Measurements from ENCODE around the gene TFIP11.

TFIP11 gene

DNA sequence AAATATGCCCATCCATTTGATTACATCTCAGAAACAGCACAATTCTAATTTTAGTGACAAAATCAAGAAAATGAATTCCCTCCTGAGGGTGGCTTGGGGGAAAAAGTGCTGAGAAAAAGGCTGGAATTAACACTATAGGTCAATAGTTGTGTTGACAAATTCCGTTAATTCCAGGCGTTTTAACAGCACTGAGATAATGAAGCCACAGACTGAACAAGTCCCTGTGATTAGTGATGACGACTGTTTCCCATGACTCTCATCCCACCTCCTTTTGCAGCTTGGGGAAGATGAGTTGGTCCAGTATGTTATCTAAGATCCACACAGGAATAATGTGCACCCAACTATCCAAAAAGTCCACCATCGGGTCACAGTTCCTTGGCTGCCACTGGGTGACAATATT is 15.8 kb downstream of the TFIP11 start:
- no peak for DNase-seq (ENCODE audit: low read depth)
- TF ChIP-seq, protein P1, sequence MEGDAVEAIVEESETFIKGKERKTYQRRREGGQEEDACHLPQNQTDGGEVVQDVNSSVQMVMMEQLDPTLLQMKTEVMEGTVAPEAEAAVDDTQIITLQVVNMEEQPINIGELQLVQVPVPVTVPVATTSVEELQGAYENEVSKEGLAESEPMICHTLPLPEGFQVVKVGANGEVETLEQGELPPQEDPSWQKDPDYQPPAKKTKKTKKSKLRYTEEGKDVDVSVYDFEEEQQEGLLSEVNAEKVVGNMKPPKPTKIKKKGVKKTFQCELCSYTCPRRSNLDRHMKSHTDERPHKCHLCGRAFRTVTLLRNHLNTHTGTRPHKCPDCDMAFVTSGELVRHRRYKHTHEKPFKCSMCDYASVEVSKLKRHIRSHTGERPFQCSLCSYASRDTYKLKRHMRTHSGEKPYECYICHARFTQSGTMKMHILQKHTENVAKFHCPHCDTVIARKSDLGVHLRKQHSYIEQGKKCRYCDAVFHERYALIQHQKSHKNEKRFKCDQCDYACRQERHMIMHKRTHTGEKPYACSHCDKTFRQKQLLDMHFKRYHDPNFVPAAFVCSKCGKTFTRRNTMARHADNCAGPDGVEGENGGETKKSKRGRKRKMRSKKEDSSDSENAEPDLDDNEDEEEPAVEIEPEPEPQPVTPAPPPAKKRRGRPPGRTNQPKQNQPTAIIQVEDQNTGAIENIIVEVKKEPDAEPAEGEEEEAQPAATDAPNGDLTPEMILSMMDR (IDR thresholded peaks at IDR 0.05; ENCODE audit: insufficient read depth, low read depth, low read length, missing control alignments) = no peak
- no peak overlapping the region for H3K4me3 ChIP-seq (ENCODE audit: low read length)

- no peak for DNase-seq (ENCODE audit: low read depth)
- TF ChIP-seq, protein P1 (IDR thresholded peaks at IDR 0.05; ENCODE audit: insufficient read depth, low read depth, low read length, missing control alignments) = no peak
- H3K4me3 ChIP-seq (ENCODE audit: low read length) = no peak overlapping the region
These were observed 17.8 kb downstream of the TFIP11 start for GRCh38 chr22:26494506-26494905.

- TF ChIP-seq, protein P1 (IDR thresholded peaks at IDR 0.05; ENCODE audit: insufficient read depth, low read depth, low read length, missing control alignments) = no peak
- peak; percentile 39 for DNase-seq (ENCODE audit: low read depth)
- H3K4me3 ChIP-seq (ENCODE audit: low read length) = no peak overlapping the region
These were observed 20.1 kb downstream of the TFIP11 start for GRCh38 chr22:26492220-26492619.

DNA sequence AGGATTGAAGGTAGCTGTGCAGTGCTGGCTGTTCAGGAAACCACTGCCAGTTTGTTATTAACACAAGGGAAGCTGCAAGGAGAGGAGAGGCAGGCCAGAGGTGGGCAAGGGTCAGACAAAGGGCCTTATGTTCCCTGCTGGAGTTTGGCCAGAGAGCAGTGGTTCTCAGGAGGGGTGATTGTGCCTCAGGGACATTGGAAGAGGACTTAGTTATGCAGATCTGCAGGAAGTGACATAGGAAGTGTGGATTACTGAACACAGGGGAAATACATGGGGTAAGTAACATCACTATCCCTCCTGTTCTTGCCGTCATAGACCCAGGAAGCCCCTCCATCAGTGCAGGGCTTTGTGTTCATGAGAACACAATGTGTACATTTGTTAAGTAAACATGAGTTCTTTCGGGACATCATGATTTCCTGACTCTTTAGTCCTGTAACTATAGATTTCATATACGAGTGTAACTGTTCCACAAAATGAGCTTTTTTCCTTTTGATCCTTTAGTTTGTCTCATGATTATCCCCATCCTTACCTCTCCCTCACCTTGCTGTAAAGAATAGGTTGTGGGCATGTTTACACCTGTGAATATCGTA is 22.7 kb downstream of the TFIP11 start:
- DNase-seq (ENCODE audit: low read depth) = no peak
- H3K4me3 ChIP-seq (ENCODE audit: low read length) = no peak overlapping the region
- TF ChIP-seq, protein P1 (IDR thresholded peaks at IDR 0.05; ENCODE audit: insufficient read depth, low read depth, low read length, missing control alignments) = no peak

- no peak overlapping the region for H3K4me3 ChIP-seq (ENCODE audit: low read length)
- TF ChIP-seq, protein P1 (IDR thresholded peaks at IDR 0.05; ENCODE audit: insufficient read depth, low read depth, low read length, missing control alignments) = no peak
- DNase-seq (ENCODE audit: low read depth) = no peak
These were observed 24.3 kb downstream of the TFIP11 start for GRCh38 chr22:26487996-26488395.

DNA sequence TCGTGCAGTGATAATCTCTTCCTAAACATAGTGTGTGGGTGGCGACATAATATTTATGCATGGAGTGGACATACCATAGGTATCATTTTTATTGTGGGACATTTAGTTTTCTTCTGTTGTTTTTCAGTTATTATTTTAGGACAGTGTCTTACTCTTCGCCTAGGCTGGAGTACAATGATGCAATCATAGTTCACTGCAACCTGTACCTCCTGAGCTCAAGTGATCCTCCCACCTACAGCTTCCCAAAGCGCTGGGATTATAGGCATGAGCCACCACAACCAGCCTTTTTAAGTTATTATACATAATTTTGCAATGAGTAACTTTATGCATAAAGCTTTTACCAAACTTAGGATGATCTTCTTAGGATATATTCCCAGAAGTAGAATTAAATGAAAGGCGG is 25.9 kb downstream of the TFIP11 start:
- TF ChIP-seq, protein P1 (IDR thresholded peaks at IDR 0.05; ENCODE audit: insufficient read depth, low read depth, low read length, missing control alignments) = no peak

DNA sequence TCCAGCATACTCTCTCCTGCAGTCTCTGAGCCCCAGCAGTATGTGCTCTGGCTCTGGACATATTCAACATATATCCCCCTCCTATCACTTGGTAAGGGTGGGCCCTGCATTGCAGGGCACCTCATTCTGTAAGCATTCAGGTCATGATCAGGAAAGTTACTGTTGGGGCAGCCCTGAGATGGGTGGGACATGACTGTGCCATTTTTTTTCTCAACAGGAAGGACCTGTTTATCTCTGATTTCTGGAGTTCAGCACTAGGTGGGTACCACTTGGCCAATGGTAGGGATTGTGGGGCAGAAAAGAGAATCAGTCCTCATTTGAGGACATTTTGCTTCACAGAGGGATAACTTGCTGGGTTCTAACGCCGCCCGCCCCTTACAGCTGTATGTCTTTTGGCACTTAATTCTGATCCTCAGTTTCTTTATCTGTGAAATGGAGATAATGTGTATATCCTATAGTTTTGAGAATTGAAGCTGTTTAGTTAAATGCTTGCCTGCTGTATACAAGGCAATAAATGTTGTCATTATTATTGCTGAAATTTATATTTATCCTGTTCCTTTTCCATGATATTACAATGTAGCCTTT is 26.4 kb downstream of the TFIP11 start:
- no peak for DNase-seq (ENCODE audit: low read depth)
- no peak overlapping the region for H3K4me3 ChIP-seq (ENCODE audit: low read length)
- TF ChIP-seq, protein P1 (IDR thresholded peaks at IDR 0.05; ENCODE audit: insufficient read depth, low read depth, low read length, missing control alignments) = no peak

More for the DNA sequence above, 25.9 kb downstream of the TFIP11 start:
- H3K4me3 ChIP-seq (ENCODE audit: low read length) = no peak overlapping the region
- DNase-seq (ENCODE audit: low read depth) = no peak

All from epithelial cell of esophagus (primary cell).